NOMO-1 (cell line): ENCODE data around the gene LGI4.
"Not testable (repeated sequence)": the region's sequence is repeated elsewhere in the genome, so short reads cannot be mapped to it uniquely, and the experiment has no call there.

ENCODE experiments used
- DNase-seq, 2 experiments: peaks; one replicate each; lab custom pipeline; 2025; ENCODE audit not compliant: unreplicated experiment in 2 of 2; lab: John Stamatoyannopoulos, UW

The LGI4 gene

DNA sequence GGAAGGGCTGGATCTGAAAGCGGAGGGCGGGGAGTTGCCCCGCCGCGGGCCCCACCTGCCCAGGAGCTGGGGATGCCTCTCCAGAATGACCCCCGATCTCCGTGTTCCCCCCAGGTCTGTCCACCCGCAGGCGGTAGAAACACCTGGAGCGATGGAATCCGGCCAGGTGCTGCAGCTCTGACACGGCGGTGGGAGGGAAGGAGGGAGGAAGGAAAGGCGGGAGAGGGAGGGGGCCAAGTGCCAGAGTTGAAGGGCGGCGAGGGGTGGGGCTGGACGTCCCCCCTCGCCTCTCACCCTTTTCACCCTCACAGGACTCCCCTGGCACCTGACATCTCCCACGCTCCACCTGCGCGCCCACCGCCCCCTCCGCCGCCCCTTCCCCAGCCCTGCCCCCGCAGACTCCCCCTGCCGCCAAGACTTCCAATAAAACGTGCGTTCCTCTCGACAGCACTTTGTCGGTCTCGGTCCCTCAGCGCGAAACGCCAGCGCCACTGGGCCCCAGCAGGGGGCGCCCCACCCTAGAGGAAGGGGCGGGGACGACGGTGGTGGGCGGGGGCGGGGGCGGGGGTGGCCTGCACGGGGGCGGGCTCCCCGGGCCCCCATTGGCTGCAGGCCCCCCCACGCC, 7.9 kb upstream of the LGI4 start:
- peak; percentile 0 to 25 for DNase-seq

DNA sequence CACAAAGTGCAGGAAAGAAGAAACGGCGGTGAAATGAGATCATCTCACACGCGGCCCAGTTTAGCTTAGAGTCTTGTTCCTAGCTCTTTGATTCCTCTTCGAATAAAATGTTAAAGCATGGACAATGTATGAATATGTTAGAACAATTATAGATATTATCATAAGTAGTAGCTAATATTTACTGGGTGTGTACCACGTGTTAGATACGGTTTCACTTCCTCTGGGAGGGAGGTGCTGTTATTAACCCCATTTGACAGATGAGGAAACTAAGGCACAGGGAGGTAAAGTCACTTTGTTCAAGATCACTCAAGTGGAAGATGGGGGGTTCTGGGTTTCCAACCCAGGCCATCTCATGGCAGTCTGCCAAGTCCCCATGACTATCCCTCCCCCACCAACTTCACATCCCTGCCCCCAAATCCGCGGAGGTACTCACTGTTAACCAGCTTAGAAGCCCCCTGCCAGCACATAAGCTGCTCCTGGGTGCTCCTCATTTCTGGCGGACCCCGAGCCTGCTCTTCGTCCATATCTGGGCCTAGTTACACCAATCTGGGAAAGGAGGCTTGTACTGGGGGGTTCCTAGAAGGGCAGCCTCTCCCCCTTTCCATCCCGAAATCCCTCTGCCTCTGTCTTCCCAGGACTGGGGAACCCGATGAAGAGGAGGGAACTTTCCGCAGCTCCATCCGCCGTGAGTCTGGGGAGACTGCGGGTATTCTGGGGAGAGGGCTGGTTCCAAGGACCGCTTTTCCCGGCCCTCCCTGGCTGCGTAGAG, 7.2 kb upstream of the LGI4 start:
- peak in 1 of 2 experiments; percentile 11 for DNase-seq

DNA sequence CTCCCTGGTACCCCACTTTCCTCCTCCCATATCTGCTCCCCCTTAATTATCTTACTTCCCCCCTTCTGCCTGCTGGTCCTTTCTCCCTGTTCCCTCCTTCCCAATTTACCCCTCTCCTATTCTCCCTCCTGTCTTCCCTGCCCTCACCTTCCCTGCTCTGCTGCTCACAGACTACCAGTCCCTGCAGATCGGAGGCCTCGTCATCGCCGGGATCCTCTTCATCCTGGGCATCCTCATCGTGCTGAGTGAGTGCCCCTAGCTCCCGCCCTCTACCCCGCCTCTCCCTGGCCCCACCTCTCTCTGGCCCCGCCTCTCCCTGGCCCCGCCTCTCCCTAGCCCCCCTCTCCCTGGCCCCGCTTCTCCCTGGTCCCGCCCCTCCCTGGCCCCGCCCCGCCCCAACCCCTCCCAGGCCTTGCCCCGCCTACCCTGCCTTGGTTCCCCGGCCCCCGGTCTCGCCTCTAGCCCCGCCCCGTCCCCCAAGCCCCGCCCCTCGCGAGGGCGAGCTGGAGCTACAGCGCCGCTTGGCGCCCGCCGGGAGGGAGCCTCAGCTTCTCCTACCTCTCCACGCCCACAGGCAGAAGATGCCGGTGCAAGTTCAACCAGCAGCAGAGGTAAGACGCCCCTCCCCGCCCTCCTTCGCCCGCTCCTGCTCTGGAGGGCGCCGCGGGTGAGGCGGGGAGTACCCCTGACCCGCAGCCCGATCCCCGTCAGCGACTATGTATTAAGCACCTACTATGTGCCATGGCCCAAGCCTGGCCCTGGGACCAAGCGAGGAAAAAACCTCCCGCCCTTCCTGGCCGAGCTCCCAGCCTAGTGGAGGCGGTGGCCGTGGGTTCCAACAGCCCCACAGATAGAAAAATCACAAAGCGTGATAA, 6.3 kb upstream of the LGI4 start:
- DNase-seq: peak; percentile 75 to 79

- DNase-seq: no peak
These were observed 5.5 kb upstream of the LGI4 start for GRCh38 chr19:35140207-35140961.

- no peak for DNase-seq
These were observed 3.5 kb upstream of the LGI4 start, which contains the start of gene FXYD1 for GRCh38 chr19:35138305-35138892. TSS of gene FXYD1 (plus strand) at chr19:35138824. CDS start at chr19:35140080, 1,256 bp downstream.

GRCh38 chr19:35136977-35137702, 2.3 kb upstream of the LGI4 start:
- DNase-seq: no peak

DNA sequence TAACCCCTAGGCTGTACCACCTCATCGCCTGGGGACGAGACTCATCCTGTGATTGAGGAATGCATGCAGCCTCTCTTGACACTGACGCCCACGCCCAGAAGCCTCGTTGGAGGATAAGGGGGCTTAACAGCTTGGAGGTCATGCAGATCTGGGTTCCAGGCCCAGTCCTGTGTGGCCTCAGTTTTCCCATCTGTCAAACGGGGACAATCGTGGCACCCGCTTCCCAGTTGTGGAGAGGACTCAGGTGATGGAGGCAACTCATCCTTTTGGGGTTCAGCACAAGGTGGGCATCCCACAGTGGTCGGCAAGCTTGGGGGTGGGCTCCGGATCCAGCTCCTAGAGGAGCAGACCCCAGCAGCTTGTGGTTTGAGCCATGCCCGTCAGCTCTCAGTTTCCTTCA, 1.4 kb upstream of the LGI4 start:
- DNase-seq: no peak

GRCh38 chr19:35135389-35135909, 590 bp upstream of the LGI4 start:
- DNase-seq: peak; percentile 42 to 48

DNA sequence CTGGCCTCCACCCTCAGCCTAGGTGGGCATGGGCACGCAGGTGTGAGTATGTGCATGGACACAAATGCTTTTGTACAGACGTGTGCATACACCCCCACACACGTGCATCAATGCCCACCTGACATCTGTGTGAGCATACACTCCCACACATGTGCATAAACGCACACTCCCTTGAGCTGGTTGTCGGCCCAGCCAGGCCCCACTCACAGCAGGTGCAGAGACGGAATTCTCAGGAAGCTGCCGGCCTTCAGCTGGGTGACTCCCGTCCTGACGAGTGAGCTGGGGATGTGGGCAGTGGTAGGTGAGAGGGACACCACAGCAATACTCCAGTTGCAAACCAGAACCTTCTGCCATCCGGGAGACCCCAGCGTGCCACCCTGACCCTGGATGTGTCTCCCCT, 1.0 kb downstream of the LGI4 start:
- no peak for DNase-seq

GRCh38 chr19:35132254-35132653, 2.6 kb downstream of the LGI4 start:
- no peak for DNase-seq

DNA sequence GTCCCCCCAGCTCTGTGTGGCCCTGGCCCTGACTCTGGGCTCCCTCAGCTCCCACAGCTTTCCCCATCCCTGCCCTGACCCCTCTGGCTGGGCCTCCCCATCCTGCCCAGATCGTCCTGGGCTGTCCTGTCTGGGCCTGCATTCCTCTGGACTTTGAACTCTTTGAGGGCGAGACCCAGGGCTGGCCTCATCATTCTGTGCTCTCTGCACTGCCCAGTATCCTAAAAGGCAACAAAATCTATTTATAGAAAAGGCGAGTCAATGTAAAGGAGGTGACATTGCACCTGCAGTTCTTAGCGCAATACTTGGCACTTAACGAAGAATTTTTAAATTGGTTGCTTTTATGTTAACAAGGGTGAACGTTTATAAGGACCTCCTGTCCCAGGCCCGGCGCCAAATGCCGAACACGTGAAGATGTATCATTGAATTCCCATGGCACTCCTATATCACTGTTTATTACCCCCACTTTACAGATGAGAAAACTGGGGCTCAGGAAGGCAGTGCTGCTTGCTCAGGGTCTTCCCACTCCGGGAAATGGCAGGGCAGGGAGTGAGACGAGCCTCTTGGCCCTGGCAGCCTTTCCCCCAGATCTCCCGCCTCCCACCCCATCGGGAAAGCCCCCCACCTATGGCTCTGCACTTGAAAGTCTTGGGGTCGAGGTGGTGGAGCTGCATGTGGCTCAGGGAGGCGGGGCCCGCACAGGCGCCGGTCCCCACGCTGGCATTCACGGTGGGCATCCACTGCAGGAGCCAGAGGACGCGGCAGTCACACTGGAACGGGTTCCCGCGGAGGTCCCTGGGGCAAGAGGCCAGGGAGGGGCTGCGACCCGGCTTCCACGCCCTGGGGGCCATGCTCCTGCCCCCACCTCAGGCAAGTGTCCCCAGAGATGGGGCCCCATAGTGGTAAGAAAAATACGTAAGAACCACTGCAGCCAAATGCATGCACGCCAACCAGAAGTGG, 3.8 kb downstream of the LGI4 start:
- DNase-seq: no peak

- not testable (repeated sequence) for DNase-seq
These were observed 5.1 kb downstream of the LGI4 start for GRCh38 chr19:35129724-35130274.

GRCh38 chr19:35128398-35129057, 6.3 kb downstream of the LGI4 start:
- no peak for DNase-seq

GRCh38 chr19:35127871-35128270, 7.0 kb downstream of the LGI4 start:
- DNase-seq: no peak

DNA sequence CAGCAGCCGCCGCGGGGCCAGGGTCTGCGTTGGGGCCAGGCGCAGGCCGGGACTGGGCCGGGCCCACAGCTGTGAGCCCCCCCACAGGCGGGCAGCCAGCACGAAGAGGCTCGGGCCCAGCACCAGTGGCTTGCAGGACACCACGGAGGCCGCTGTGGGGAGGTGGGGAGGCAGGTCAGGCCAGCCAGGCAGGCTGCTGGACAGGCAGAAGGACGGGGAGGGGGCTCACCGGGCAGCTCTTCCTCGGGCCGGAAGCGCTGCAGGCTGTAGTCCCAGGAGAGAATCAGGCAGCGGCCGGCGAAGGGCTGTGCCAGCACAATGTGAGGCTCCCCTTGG, 8.3 kb downstream of the LGI4 start:
- DNase-seq: no peak

DNA sequence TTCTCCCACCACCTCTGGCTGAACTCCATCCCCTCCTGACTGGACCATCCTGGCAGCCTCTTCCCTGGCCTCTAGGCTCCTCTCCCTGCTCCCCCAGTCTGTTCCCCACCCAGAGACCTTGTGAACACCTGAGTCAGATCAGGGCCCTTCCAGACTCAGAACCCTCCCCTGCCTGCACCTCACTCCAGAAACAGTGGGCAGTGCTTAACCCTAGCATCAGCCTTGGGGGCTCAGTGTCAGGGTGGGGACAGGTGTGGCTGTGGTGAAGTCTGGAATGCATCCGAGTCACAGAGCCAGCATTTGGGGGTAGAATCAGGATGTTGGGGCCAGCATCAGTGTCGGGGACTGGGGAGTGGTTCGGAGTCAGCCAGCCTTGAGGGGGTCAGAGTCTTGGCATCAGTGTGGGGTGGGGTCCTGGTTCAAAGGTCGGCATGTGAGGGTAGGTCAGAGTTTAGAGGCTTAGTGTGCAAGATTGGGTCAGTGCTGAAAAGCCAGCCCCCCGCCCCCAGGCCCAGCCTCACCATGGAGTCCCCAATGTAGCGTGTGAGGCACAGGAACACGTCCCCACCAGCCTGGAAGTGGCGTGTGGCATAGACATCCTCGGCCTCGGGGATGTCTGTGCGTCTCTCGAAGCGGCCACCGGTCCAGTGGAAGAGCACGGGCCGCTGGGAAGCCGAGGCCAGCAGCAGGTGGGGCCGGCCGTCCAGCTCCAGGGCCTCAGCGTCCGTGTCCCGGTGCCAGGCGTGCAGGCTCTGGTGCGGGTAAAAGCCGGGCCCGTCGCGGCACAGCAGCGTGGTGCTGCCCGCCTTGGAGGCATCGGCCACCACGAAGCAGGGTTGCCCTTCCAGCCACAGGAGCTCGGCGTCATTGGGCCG, 8.9 kb downstream of the LGI4 start:
- no peak for DNase-seq

GRCh38 chr19:35125270-35125717, 9.6 kb downstream of the LGI4 start:
- no peak for DNase-seq
